Kidney (tissue), 14 donors: ENCODE results near the gene HRC. TPM values are rescaled to one million over a fixed set of nuclear protein-coding genes. Genes with fewer than 3 reads are reported as not detected.

Experiments used
- DNase-seq, 5 donors: peaks; one replicate each; pipeline ENCODE4 v3.0.0-alpha.2; 2013 to 2020
- FAIRE-seq: peaks from 2 replicates; lab custom pipeline; 2012; peaks lifted over from hg19 to GRCh38; lab: Jason Lieb, UNC
- H3K27ac ChIP-seq, 2 donors: one replicate each; pipeline ENCODE4 v1.7.0; 2013; ENCODE audit warnings: low read depth in 2 of 2, low read length in 2 of 2, inconsistent platforms in 1 of 2
- H3K27me3 ChIP-seq: one replicate; pipeline ENCODE4 v1.7.1; 2013; ENCODE audit warnings: low read length, inconsistent platforms; ENCODE audit not compliant: control insufficient read depth, insufficient read depth
- H3K36me3 ChIP-seq, 3 donors: one replicate each; pipeline versions ENCODE4 v1.7.0 to v1.7.1; 2013; ENCODE audit warnings: low read length in 3 of 3, control low read depth in 1 of 3, inconsistent platforms in 1 of 3; ENCODE audit not compliant: insufficient read depth in 3 of 3, control insufficient read depth in 2 of 3
- H3K4me1 ChIP-seq, 3 donors: one replicate each; pipeline versions ENCODE4 v1.7.0 to v1.7.1; 2013; ENCODE audit warnings: low read length in 3 of 3, inconsistent platforms in 1 of 3, low read depth in 1 of 3; ENCODE audit not compliant: control insufficient read depth in 2 of 3, insufficient read depth in 2 of 3
- H3K4me3 ChIP-seq, 3 donors: one replicate each; pipeline versions ENCODE4 v1.7.0 to v1.8.1; 2013; ENCODE audit warnings: low read length in 3 of 3, control low read depth in 1 of 3, inconsistent platforms in 1 of 3
- H3K9ac ChIP-seq, 3 donors: one replicate each; pipeline versions ENCODE4 v1.7.0 to v1.7.1; 2013; ENCODE audit warnings: low read length in 3 of 3, control low read depth in 1 of 3, inconsistent platforms in 1 of 3
- H3K9me3 ChIP-seq, 3 donors: one replicate each; pipeline versions ENCODE4 v1.7.0 to v1.7.1; 2013; ENCODE audit warnings: low read length in 3 of 3, control low read depth in 1 of 3, inconsistent platforms in 1 of 3; ENCODE audit not compliant: control insufficient read depth in 2 of 3, insufficient read depth in 1 of 3
- intact Hi-C: fragments of 100-400 bp; cut with DNase I; formaldehyde crosslinking; loops from one replicate; pipeline ENCODE4 v1.11.1; 2022
- polyA plus RNA-seq: library from polyadenylated mRNA; stranded (reverse); fragments of 350-450 nt; fragmentation: Illumina TruSeq; extraction: RNeasy Lipid Tissue Mini Kit (QIAGEN cat#74804); gene quantifications from one replicate; pipeline ENCODE4 v1.2.3, GENCODE V29; 2014; ENCODE audit warnings: low read depth, low replicate concordance; ENCODE audit not compliant: insufficient read depth
- total RNA-seq: library from RNA; stranded (reverse); fragmentation: NEBNext Ultra II Directional; extraction: Animal tissue kit (Norgen Biotek cat#: 25700); gene quantifications from one replicate; pipeline ENCODE4 v1.2.1, GENCODE V29; 2021
- TF ChIP-seq, protein P1 (sequence below): IDR thresholded peaks from 3 replicates; pipeline ENCODE4 v1.5.1; 2012; ENCODE audit warnings: mild to moderate bottlenecking, moderate library complexity, borderline replicate concordance; ENCODE audit not compliant: insufficient read depth; ENCODE audit errors: extremely low read depth
- donor health status: control.
- donor health status: control.
- donor health status: control.
- donor health status: control.
- donor health status: control.
- donor health status: DM: yes; HTN: yes; CAD: no.
- donor health status: Normal renal cell carcinoma (clear cell type).

Gene HRC
- total and polyA plus RNA-seq, 2 donors from 2014 or later, result 4.2 to 7.0 TPM

DNA sequence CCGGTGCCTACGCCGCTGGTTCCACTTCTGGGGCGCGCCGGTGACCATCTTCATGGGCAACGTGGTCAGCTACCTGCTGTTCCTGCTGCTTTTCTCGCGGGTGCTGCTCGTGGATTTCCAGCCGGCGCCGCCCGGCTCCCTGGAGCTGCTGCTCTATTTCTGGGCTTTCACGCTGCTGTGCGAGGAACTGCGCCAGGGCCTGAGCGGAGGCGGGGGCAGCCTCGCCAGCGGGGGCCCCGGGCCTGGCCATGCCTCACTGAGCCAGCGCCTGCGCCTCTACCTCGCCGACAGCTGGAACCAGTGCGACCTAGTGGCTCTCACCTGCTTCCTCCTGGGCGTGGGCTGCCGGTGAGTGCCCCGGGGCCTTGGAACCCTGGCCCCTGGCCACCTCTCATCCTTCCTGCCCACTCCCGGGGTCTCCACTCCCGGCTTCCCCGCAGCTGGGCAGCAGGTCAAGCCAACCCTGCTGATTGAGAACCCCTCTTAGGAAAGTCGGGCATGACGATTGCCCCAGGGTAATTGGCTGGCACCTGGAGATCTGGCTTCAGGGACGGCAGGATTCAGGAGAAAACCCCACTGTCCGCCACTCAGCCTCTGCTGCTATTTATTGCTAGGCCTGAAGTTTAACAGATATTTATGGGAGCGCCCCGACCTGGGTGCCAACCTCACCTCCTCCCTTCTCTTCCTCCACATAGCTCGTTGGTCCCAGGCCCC lies 41.5 kb upstream of the HRC start:
- no peak for FAIRE-seq
- Histone ChIP-seq H3K27me3 (no peaks in the 10 kb centered on the region), H3K9ac (no peak overlapping the region), H3K36me3 (peaks cover 0 to 11% (median 3%) of the 10 kb centered on the region in 3 donors), H3K9me3 (no peaks in the 10 kb centered on the region), H3K4me1 (no peaks in the 10 kb centered on the region), H3K27ac (peak overlapping the region in 1 of 2 donors; percentile 65), H3K4me3 (no peak overlapping the region)
- TF ChIP-seq, protein P1, sequence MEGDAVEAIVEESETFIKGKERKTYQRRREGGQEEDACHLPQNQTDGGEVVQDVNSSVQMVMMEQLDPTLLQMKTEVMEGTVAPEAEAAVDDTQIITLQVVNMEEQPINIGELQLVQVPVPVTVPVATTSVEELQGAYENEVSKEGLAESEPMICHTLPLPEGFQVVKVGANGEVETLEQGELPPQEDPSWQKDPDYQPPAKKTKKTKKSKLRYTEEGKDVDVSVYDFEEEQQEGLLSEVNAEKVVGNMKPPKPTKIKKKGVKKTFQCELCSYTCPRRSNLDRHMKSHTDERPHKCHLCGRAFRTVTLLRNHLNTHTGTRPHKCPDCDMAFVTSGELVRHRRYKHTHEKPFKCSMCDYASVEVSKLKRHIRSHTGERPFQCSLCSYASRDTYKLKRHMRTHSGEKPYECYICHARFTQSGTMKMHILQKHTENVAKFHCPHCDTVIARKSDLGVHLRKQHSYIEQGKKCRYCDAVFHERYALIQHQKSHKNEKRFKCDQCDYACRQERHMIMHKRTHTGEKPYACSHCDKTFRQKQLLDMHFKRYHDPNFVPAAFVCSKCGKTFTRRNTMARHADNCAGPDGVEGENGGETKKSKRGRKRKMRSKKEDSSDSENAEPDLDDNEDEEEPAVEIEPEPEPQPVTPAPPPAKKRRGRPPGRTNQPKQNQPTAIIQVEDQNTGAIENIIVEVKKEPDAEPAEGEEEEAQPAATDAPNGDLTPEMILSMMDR, result peak; percentile 0
- intact Hi-C loops, result no loop called here
- DNase-seq, result peak; percentile 74 to 89 (median 78)

DNA sequence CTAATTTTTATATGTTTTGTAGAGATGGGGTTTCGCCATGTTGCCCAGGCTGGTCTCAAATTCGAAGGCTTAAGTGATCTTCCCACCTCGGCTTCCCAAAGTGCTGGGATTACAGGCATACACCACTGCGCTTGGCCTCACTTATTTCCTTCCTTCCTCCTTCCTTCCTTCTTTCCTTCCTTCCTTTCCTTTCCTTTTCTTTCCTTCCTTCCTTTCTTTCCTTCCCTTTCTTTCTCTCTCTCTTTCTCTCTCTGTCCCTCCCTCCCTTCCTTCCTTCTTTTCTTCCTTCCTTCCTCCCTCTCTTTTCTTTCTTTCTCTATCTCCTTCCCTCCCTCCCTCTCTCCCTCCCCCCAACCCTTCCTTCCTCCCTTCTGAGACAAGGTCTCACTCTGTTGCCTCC lies 39.2 kb upstream of the HRC start:
- Histone ChIP-seq H3K9ac (no peak overlapping the region), H3K27me3 (no peaks in the 10 kb centered on the region), H3K4me1 (peaks cover 0 to 7% (median 0%) of the 10 kb centered on the region in 3 donors), H3K4me3 (no peak overlapping the region), H3K36me3 (peaks cover 0 to 24% (median 7%) of the 10 kb centered on the region in 3 donors), H3K9me3 (no peaks in the 10 kb centered on the region), H3K27ac (no peak overlapping the region)
- no peak for FAIRE-seq
- intact Hi-C loops, result no loop called here
- TF ChIP-seq, protein P1, result no peak
- DNase-seq, result peak in 1 of 5 donors; percentile 76

DNA sequence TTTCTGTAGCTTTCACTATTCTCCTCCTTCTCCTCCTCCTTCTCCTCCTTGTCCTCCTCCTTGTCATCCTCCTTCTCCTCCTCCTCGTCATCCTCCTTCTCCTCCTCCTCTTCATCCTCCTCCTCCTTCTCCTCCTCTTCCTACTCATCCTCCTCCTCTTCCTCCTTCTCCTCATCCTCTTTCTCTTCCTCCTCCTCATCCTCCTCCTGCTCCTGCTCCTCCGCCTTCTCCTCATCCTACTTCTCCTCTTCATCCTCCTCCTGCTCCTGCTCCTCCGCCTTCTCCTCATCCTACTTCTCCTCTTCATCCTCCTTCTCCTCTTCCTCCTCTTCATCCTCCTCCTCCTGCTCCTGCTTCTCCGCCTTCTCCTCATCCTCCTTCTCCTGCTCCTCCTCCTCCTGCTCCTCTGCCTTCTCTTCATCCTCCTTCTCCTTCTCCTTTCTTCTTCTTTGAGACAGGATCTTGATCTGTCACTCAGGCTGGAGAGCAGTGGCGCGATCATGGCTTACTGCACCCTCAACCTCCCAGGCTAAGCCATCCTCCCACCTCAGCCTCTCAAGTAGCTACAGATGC lies 38.7 kb upstream of the HRC start:
- no peaks in the 10 kb centered on the region for H3K9me3 ChIP-seq
- H3K9ac ChIP-seq, result no peak overlapping the region
- FAIRE-seq (no peak), DNase-seq (no peak)
- no peaks in the 10 kb centered on the region for H3K27me3 ChIP-seq
- H3K4me1 ChIP-seq, result peaks cover 0 to 7% (median 0%) of the 10 kb centered on the region in 3 donors
- no peak overlapping the region for H3K4me3 ChIP-seq
- intact Hi-C loops, result no loop called here
- no peak overlapping the region for H3K27ac ChIP-seq
- TF ChIP-seq, protein P1, result no peak
- H3K36me3 ChIP-seq, result peaks cover 0 to 29% (median 7%) of the 10 kb centered on the region in 3 donors
